HCT116 (cell line): ENCODE data around the gene NLE1. TPM values are rescaled to one million over a fixed set of nuclear protein-coding genes. Genes with fewer than 3 reads are reported as not detected.

Experiments
- ATAC-seq: fragments of 200-7000 bp; cut with Tn5 transposase; 2 replicates; pipeline ENCODE4 v1.9.1; 2020; ENCODE audit warnings: mild to moderate bottlenecking, moderate library complexity
- BruUV-seq: library from RNA; stranded (reverse); fragments of 400-500 nt; replicated peaks from 2 replicates; lab custom pipeline; 2021; lab: Mats Ljungman, UMichigan
- CTCF ChIA-PET: fragments of 300-600 bp; sonication (Branson Sonifier 250); formaldehyde crosslinking; loops from one replicate; lab custom pipeline; 2021; ENCODE audit warnings: antibody characterized with exemption; lab: Charles Lee
- POLR2A ChIA-PET: fragments of 300-600, 350-600 bp; sonication (Branson Sonifier 250); formaldehyde crosslinking; loops from one replicate; lab custom pipeline; 2021; ENCODE audit warnings: antibody characterized with exemption; lab: Charles Lee
- RAD21 ChIA-PET, 2 experiments: fragments of 300-600 bp; sonication (Branson Sonifier 250); formaldehyde crosslinking; loops; one replicate each; lab custom pipeline; 2023; ENCODE audit warnings: low total read pairs in 2 of 2; ENCODE audit not compliant: uncharacterized antibody in 2 of 2, unreplicated experiment in 2 of 2, low non-redundant PET in 1 of 2; lab: Charles Lee
- DNase-seq: peaks from one replicate; pipeline ENCODE4 v3.0.0-alpha.2; 2010; ENCODE audit warnings: low read depth, low spot score
- H2AFZ ChIP-seq: fragments of 200-600 bp; shearing (Covaris generic), sonication (generic); 2 replicates; pipeline ENCODE4 v1.6.1; 2017; ENCODE audit warnings: low read depth, mixed run types, mixed read lengths, antibody characterized with exemption, low read length; ENCODE audit not compliant: poor library complexity, severe bottlenecking
- H3K27ac ChIP-seq: 2 replicates; pipeline ENCODE4 v1.5.1; 2012; ENCODE audit warnings: low read depth, low read length
- H3K27me3 ChIP-seq: fragments of 200-600 bp; sonication (generic); 2 replicates; pipeline ENCODE4 v1.6.1; 2016; ENCODE audit warnings: mixed run types, low read length, mixed read lengths; ENCODE audit not compliant: insufficient read depth
- H3K36me3 ChIP-seq, 2 experiments: fragments of 200-500 bp in 1 of 2; fragments of 200-600 bp in 1 of 2; sonication (Bioruptor generic) in 1 of 2; sonication (generic) in 1 of 2; 2 replicates each; pipeline versions ENCODE4 v1.5.1 to v1.6.1; 2014 to 2016; ENCODE audit warnings: low read length in 2 of 2, inconsistent platforms in 1 of 2, mixed read lengths in 1 of 2, mixed run types in 1 of 2; ENCODE audit not compliant: insufficient read depth in 2 of 2, control insufficient read depth in 1 of 2
- H3K4me1 ChIP-seq, 2 experiments: fragments of 200-600 bp in 1 of 2; sonication (generic) in 1 of 2; 2 replicates each; pipeline versions ENCODE4 v1.5.1 to v1.6.1; 2012 to 2017; ENCODE audit warnings: low read length in 2 of 2, inconsistent platforms in 1 of 2, mild to moderate bottlenecking in 1 of 2, mixed read lengths in 1 of 2, mixed run types in 1 of 2, moderate library complexity in 1 of 2; ENCODE audit not compliant: insufficient read depth in 2 of 2, control insufficient read depth in 1 of 2
- H3K4me2 ChIP-seq: fragments of 200-600 bp; sonication (generic); 2 replicates; pipeline ENCODE4 v1.6.1; 2017; ENCODE audit warnings: mixed run types, low read length, mixed read lengths
- H3K4me3 ChIP-seq, 2 experiments: fragments of 200-600 bp in 1 of 2; sonication (generic) in 1 of 2; replicated peaks in 1 of 2; 2 replicates each; pipeline ENCODE4 v1.5.1; 2011 to 2016; ENCODE audit warnings: low read length in 2 of 2, control low read depth in 1 of 2, low read depth in 1 of 2, mild to moderate bottlenecking in 1 of 2, mixed read lengths in 1 of 2, mixed run types in 1 of 2
- H3K79me2 ChIP-seq: fragments of 200-600 bp; sonication (generic); 2 replicates; pipeline ENCODE4 v1.6.1; 2017; ENCODE audit warnings: mild to moderate bottlenecking, mixed run types, low read length, moderate library complexity, mixed read lengths; ENCODE audit not compliant: insufficient read depth
- H3K9ac ChIP-seq: fragments of 200-600 bp; sonication (generic); 2 replicates; pipeline ENCODE4 v1.6.1; 2016; ENCODE audit warnings: low read length, mixed read lengths
- H3K9me2 ChIP-seq: fragments of 200-600 bp; sonication (generic), shearing (Covaris generic); 2 replicates; pipeline ENCODE4 v1.6.1; 2017; ENCODE audit warnings: mixed run types, mild to moderate bottlenecking, moderate library complexity; ENCODE audit not compliant: insufficient read depth
- H3K9me3 ChIP-seq, 2 experiments: fragments of 200-500 bp in 1 of 2; fragments of 200-600 bp in 1 of 2; sonication (Bioruptor generic) in 1 of 2; sonication (generic) in 1 of 2; 2 replicates each; pipeline ENCODE4 v1.6.1; 2014 to 2017; ENCODE audit warnings: low read length in 2 of 2, mixed read lengths in 2 of 2, inconsistent platforms in 1 of 2, low read depth in 1 of 2, mild to moderate bottlenecking in 1 of 2, mixed run types in 1 of 2, moderate library complexity in 1 of 2; ENCODE audit not compliant: control insufficient read depth in 1 of 2, insufficient read depth in 1 of 2
- H4K20me1 ChIP-seq: fragments of 200-600 bp; sonication (generic), shearing (Covaris generic); 2 replicates; pipeline ENCODE4 v1.6.1; 2017; ENCODE audit warnings: mixed run types, mild to moderate bottlenecking, moderate library complexity; ENCODE audit not compliant: insufficient read depth
- ATF3 ChIP-seq: IDR thresholded peaks from 2 replicates; pipeline ENCODE4 v1.6.1; 2012
- CTCF ChIP-seq, 3 experiments: fragments of 200-600 bp in 1 of 3; sonication (generic) in 1 of 3; IDR thresholded peaks in 2 of 3; conservative IDR thresholded peaks in 1 of 3; 2 replicates each; pipeline ENCODE4 v1.5.1; 2012 to 2017; ENCODE audit warnings: low read depth in 2 of 3, low read length in 2 of 3, antibody characterized with exemption in 1 of 3, borderline replicate concordance in 1 of 3, control low read depth in 1 of 3, mild to moderate bottlenecking in 1 of 3, mixed read lengths in 1 of 3, mixed run types in 1 of 3, moderate library complexity in 1 of 3; ENCODE audit not compliant: insufficient read depth in 1 of 3
- ELF1 ChIP-seq: IDR thresholded peaks from 2 replicates; pipeline ENCODE4 v1.6.1; 2012; ENCODE audit warnings: low read depth, borderline replicate concordance
- EZH2 ChIP-seq: fragments of 200-600 bp; sonication (generic); IDR thresholded peaks from 2 replicates; pipeline ENCODE4 v1.6.1; 2017; ENCODE audit warnings: antibody characterized with exemption, mixed run types
- JUND ChIP-seq: IDR thresholded peaks from 2 replicates; pipeline ENCODE4 v1.6.1; 2012
- MAX ChIP-seq: IDR thresholded peaks from 2 replicates; pipeline ENCODE4 v1.6.1; 2012
- POLR2A ChIP-seq: IDR thresholded peaks from 2 replicates; pipeline ENCODE4 v1.7.0; 2011; ENCODE audit warnings: borderline replicate concordance; ENCODE audit not compliant: insufficient read depth, insufficient read length; ENCODE audit errors: extremely low read depth
- POLR2AphosphoS5 ChIP-seq: IDR thresholded peaks from 2 replicates; pipeline ENCODE4 v1.6.1; 2011; ENCODE audit warnings: mild to moderate bottlenecking, low read depth, low read length, moderate library complexity
- RAD21 ChIP-seq: IDR thresholded peaks from 2 replicates; pipeline ENCODE4 v1.6.1; 2012; ENCODE audit warnings: low read depth, mild to moderate bottlenecking
- SIN3A ChIP-seq: IDR thresholded peaks from 2 replicates; pipeline ENCODE4 v1.6.1; 2012; ENCODE audit warnings: low read depth
- SP1 ChIP-seq: IDR thresholded peaks from 2 replicates; pipeline ENCODE4 v1.6.1; 2012; ENCODE audit warnings: low read depth
- SRF ChIP-seq: IDR thresholded peaks from 2 replicates; pipeline ENCODE4 v1.6.1; 2012; ENCODE audit warnings: low read depth
- TCF7L2 ChIP-seq: IDR thresholded peaks from 2 replicates; pipeline ENCODE4 v1.7.0; 2011; ENCODE audit warnings: borderline replicate concordance, inconsistent platforms; ENCODE audit not compliant: insufficient read depth, insufficient read length; ENCODE audit errors: extremely low read depth
- YY1 ChIP-seq: IDR thresholded peaks from 2 replicates; pipeline ENCODE4 v1.6.1; 2011; ENCODE audit warnings: low read length, low read depth, moderate library complexity, mild to moderate bottlenecking; ENCODE audit not compliant: insufficient replicate concordance; ENCODE audit errors: extremely low read depth
- ZBTB33 ChIP-seq: IDR thresholded peaks from 2 replicates; pipeline ENCODE4 v1.6.1; 2011; ENCODE audit warnings: mild to moderate bottlenecking, low read length, moderate library complexity; ENCODE audit not compliant: insufficient replicate concordance; ENCODE audit errors: extremely low read depth
- ZNF274 ChIP-seq: fragments of 200-500 bp; sonication (Bioruptor generic); IDR thresholded peaks from 2 replicates; pipeline ENCODE4 v1.6.1; 2014; ENCODE audit warnings: mild to moderate bottlenecking, low read depth, low read length, inconsistent platforms
- intact Hi-C: fragments of 100-400 bp; cut with micrococcal nuclease; formaldehyde crosslinking; loops from 2 replicates; pipeline ENCODE4 v1.10.0; 2022
- total RNA-seq: library from RNA; stranded (reverse); gene quantifications from one replicate; pipeline ENCODE4 v1.2.1, GENCODE V29; 2021; ENCODE audit not compliant: unreplicated experiment

Gene NLE1
- total RNA-seq, 1 experiment from 2014 or later: 55.5 TPM

- POLR2A ChIA-PET: no interaction called here
- ATAC-seq (peak; percentile 38), DNase-seq (no peak)
- no peak overlapping the region for H3K4me2 ChIP-seq
- H4K20me1 ChIP-seq: no peaks in the 10 kb centered on the region
- H3K27ac ChIP-seq: no peak overlapping the region
- H3K27me3 ChIP-seq: no peaks in the 10 kb centered on the region
- no peaks in the 10 kb centered on the region for H3K9me2 ChIP-seq
- no TSS peak for BruUV-seq
- CTCF ChIA-PET: interaction anchor here (1.1 kb wide), 1 partner anchor 710 kb away, joined by 3 read pairs; no protein-coding TSS in a partner anchor
- H3K36me3 ChIP-seq: peaks cover 20 to 44% of the 10 kb centered on the region in 2 experiments; a peak in 3 of 4 replicates
- no peak overlapping the region for H3K4me3 ChIP-seq
- no peaks in the 10 kb centered on the region for H3K4me1 ChIP-seq
- no peaks in the 10 kb centered on the region for H3K9me3 ChIP-seq
- TF ChIP-seq SP1: no peak
- no peak for TF ChIP-seq TCF7L2
- no peak for TF ChIP-seq SRF
- TF ChIP-seq CTCF (IDR thresholded peaks at IDR 0.05 in 2 of 3, conservative IDR thresholded peaks at IDR 0.05 in 1 of 3; ENCODE audit: borderline replicate concordance in 1 of 3, insufficient read depth in 1 of 3, low read depth in 2 of 3, low read length in 2 of 3): no peak
- TF ChIP-seq SIN3A: no peak
- TF ChIP-seq ATF3: no peak
- no peak for TF ChIP-seq JUND
- TF ChIP-seq ZNF274: no peak
- no peak for TF ChIP-seq POLR2AphosphoS5
- TF ChIP-seq YY1: no peak
- no peak for TF ChIP-seq MAX
- no peak for TF ChIP-seq EZH2
- TF ChIP-seq ZBTB33: no peak
- no peak for TF ChIP-seq POLR2A
- no peak for TF ChIP-seq ELF1
- TF ChIP-seq RAD21: no peak
- RAD21 ChIA-PET: no interaction called here
- no peaks in the 10 kb centered on the region for H3K79me2 ChIP-seq
- intact Hi-C loops: no loop called here
- no peak overlapping the region for H2AFZ ChIP-seq
- H3K9ac ChIP-seq: no peak overlapping the region
These were observed 11.7 kb downstream of the NLE1 start for GRCh38 chr17:35130392-35130791.
